H1 (cell line): ENCODE measurements around the gene TNFRSF8. TPM values are rescaled to one million over a fixed set of nuclear protein-coding genes. Genes with fewer than 3 reads are reported as not detected.

Experiments used
- BACH1 ChIP-seq: IDR thresholded peaks from 2 replicates; pipeline ENCODE4 v1.6.1; 2012; ENCODE audit warnings: low read length, improper control_type of control experiment
- BRCA1 ChIP-seq: IDR thresholded peaks from 2 replicates; pipeline ENCODE4 v1.6.1; 2012; ENCODE audit warnings: low read depth, low read length, improper control_type of control experiment
- CTBP2 ChIP-seq: IDR thresholded peaks from 2 replicates; pipeline ENCODE4 v1.7.0; 2011; ENCODE audit warnings: borderline replicate concordance, mild to moderate bottlenecking, moderate library complexity, mixed read lengths, low read length; ENCODE audit not compliant: insufficient read depth, insufficient read length
- E2F6 ChIP-seq: IDR thresholded peaks from 2 replicates; pipeline ENCODE4 v1.6.1; 2012; ENCODE audit warnings: inconsistent platforms
- KDM4A ChIP-seq: IDR thresholded peaks from one replicate; pipeline ENCODE4 v1.7.1; 2012; ENCODE audit warnings: low read depth, mild to moderate bottlenecking, moderate library complexity, low read length, inconsistent platforms; ENCODE audit not compliant: severe bottlenecking
- SIRT6 ChIP-seq: IDR thresholded peaks from one replicate; pipeline ENCODE4 v1.7.1; 2012; ENCODE audit warnings: low read length, inconsistent platforms
- SIX5 ChIP-seq: IDR thresholded peaks from 2 replicates; pipeline ENCODE4 v1.6.1; 2011; ENCODE audit warnings: mild to moderate bottlenecking, low read depth, low read length
- TBP ChIP-seq: IDR thresholded peaks from 2 replicates; pipeline ENCODE4 v1.6.1; 2011; ENCODE audit warnings: low read depth, low read length, improper control_type of control experiment
- TCF12 ChIP-seq: IDR thresholded peaks from 2 replicates; pipeline ENCODE4 v1.6.1; 2011; ENCODE audit warnings: low read depth, mild to moderate bottlenecking, low read length
- ZNF274 ChIP-seq: IDR thresholded peaks from 2 replicates; pipeline ENCODE4 v1.7.0; 2012; ENCODE audit warnings: low read length, borderline replicate concordance; ENCODE audit errors: extremely low read depth
- polyA plus RNA-seq, 7 experiments: library from polyadenylated mRNA; depleted of rRNA in 3 of 7; stranded (reverse) in 5 of 7; unstranded in 2 of 7; fragments of >200 nt in 5 of 7; fragments of 200-250 nt in 2 of 7; gene quantifications; 1 replicate in 5 of 7; 2 replicates in 1 of 7; 4 replicates in 1 of 7; pipeline versions ENCODE4 v1.2.1 to v1.2.3, GENCODE V29; 2011 to 2013; ENCODE audit warnings: missing spikeins in 2 of 7, mixed read lengths in 2 of 7
- total RNA-seq: library from RNA; stranded (reverse); fragmentation: NEBNext Ultra II Directional; extraction: Animal tissue kit (Norgen Biotek cat#: 25700); gene quantifications from 2 replicates; pipeline ENCODE4 v1.2.1, GENCODE V29; 2021

The TNFRSF8 gene
- total and polyA plus RNA-seq, 2 of the 8 experiments (the other 6 are each of a cell fraction or from before 2014, with no cell fraction given), result 23.2 to 32.7 TPM

GRCh38 chr1:12179676-12180075 is 116.6 kb downstream of the TNFRSF8 start (continued):
- no peak for TF ChIP-seq SIX5
- no peak for TF ChIP-seq SIRT6
- TF ChIP-seq BACH1, result no peak
- TF ChIP-seq E2F6, result no peak
- no peak for TF ChIP-seq TCF12
- TF ChIP-seq BRCA1, result no peak
- TF ChIP-seq CTBP2, result no peak
- no peak for TF ChIP-seq ZNF274
- no peak for TF ChIP-seq KDM4A
- TF ChIP-seq TBP, result no peak
